Upper lobe of right lung (tissue), 1 donor: ENCODE data around the gene SLC7A1. TPM values are rescaled to one million over a fixed set of nuclear protein-coding genes. Genes with fewer than 3 reads are reported as not detected.
A peak's percentile ranks its signal among the peaks of the same experiment; 100 is the strongest.

Source experiments
- ATAC-seq: fragments of 200-7000 bp; cut with Tn5 transposase; one replicate; pipeline ENCODE4 v1.9.1; 2020; ENCODE audit warnings: mild to moderate bottlenecking, moderate library complexity
- DNase-seq: peaks from one replicate; pipeline ENCODE4 v3.0.0-alpha.2; 2020
- H3K27ac ChIP-seq: fragments of 200-600 bp; one replicate; pipeline ENCODE4 v1.8.0; 2022
- H3K27me3 ChIP-seq: fragments of 200-600 bp; one replicate; pipeline ENCODE4 v1.8.0; 2022; ENCODE audit warnings: mild to moderate bottlenecking
- H3K36me3 ChIP-seq: fragments of 200-600 bp; one replicate; pipeline ENCODE4 v1.8.0; 2022
- H3K4me1 ChIP-seq: fragments of 200-600 bp; one replicate; pipeline ENCODE4 v1.8.0; 2022
- H3K4me3 ChIP-seq: fragments of 200-600 bp; one replicate; pipeline ENCODE4 v1.8.0; 2022; ENCODE audit warnings: mild to moderate bottlenecking
- H3K9me3 ChIP-seq: fragments of 200-600 bp; one replicate; pipeline ENCODE4 v1.8.0; 2022
- intact Hi-C: fragments of 100-400 bp; cut with DNase I; formaldehyde crosslinking; loops from one replicate; pipeline ENCODE4 v1.11.0; 2022
- total RNA-seq: library from RNA; stranded (reverse); fragmentation: NEBNext Ultra II Directional; extraction: Animal tissue kit (Norgen Biotek cat#: 25700); gene quantifications from one replicate; pipeline ENCODE4 v1.2.1, GENCODE V29; 2021
- TF ChIP-seq, protein P1 (sequence below): fragments of 200-600 bp; IDR thresholded peaks from one replicate; pipeline ENCODE4 v1.8.0; 2022; ENCODE audit warnings: antibody characterized with exemption
- donor health status: DM: no; HTN: yes; CAD: no; lungs with severe emphysema.

The SLC7A1 gene
- total RNA-seq, 1 donor from 2014 or later = 30.2 TPM

- no peak for DNase-seq
- no peak overlapping the region for H3K4me3 ChIP-seq
- no peaks in the 10 kb centered on the region for H3K27me3 ChIP-seq
- no peaks in the 10 kb centered on the region for H3K9me3 ChIP-seq
- intact Hi-C loops = no loop called here
- no peak overlapping the region for H3K27ac ChIP-seq
- peaks cover 5% of the 10 kb centered on the region for H3K36me3 ChIP-seq
- TF ChIP-seq, protein P1, sequence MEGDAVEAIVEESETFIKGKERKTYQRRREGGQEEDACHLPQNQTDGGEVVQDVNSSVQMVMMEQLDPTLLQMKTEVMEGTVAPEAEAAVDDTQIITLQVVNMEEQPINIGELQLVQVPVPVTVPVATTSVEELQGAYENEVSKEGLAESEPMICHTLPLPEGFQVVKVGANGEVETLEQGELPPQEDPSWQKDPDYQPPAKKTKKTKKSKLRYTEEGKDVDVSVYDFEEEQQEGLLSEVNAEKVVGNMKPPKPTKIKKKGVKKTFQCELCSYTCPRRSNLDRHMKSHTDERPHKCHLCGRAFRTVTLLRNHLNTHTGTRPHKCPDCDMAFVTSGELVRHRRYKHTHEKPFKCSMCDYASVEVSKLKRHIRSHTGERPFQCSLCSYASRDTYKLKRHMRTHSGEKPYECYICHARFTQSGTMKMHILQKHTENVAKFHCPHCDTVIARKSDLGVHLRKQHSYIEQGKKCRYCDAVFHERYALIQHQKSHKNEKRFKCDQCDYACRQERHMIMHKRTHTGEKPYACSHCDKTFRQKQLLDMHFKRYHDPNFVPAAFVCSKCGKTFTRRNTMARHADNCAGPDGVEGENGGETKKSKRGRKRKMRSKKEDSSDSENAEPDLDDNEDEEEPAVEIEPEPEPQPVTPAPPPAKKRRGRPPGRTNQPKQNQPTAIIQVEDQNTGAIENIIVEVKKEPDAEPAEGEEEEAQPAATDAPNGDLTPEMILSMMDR = no peak
- peak; percentile 14 for ATAC-seq
- H3K4me1 ChIP-seq = no peaks in the 10 kb centered on the region
Measured at GRCh38 chr13:29539856-29540255, 55.6 kb downstream of the SLC7A1 start.

DNA sequence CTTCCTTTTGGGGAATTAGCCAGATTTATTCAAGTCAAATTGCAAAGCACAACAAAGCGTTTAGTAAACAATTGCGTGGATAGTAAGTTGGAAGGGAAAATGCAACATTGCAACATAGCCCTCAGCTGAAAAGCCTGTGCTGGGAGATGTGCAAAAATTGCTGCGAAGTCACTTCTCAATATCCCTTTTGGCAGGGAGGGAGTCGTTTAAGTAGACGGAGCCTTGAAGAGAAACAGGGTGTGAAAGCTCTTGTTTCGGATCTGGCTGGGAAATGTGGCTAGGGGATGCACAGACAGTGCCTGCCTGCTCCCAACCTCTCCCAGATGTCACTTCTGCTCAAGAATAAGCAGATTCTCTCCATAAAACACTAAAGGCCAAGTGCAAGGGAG is 56.8 kb downstream of the SLC7A1 start:
- ATAC-seq (no peak), DNase-seq (no peak)
- Histone ChIP-seq H3K27me3 (no peaks in the 10 kb centered on the region), H3K36me3 (peaks cover 7% of the 10 kb centered on the region), H3K9me3 (no peaks in the 10 kb centered on the region), H3K4me1 (no peaks in the 10 kb centered on the region), H3K4me3 (no peak overlapping the region), H3K27ac (no peak overlapping the region)
- intact Hi-C loops = no loop called here
- TF ChIP-seq, protein P1 = no peak

- Histone ChIP-seq H3K36me3 (peaks cover 7% of the 10 kb centered on the region), H3K9me3 (no peaks in the 10 kb centered on the region), H3K4me1 (no peaks in the 10 kb centered on the region), H3K27me3 (no peaks in the 10 kb centered on the region), H3K27ac (no peak overlapping the region), H3K4me3 (no peak overlapping the region)
- intact Hi-C loops = no loop called here
- ATAC-seq (no peak), DNase-seq (no peak)
- TF ChIP-seq, protein P1 = no peak
Measured at GRCh38 chr13:29537736-29538651, 57.5 kb downstream of the SLC7A1 start.

GRCh38 chr13:29536853-29537252 is 58.6 kb downstream of the SLC7A1 start:
- ATAC-seq (no peak), DNase-seq (no peak)
- no peaks in the 10 kb centered on the region for H3K4me1 ChIP-seq
- no peak overlapping the region for H3K27ac ChIP-seq
- H3K36me3 ChIP-seq = peaks cover 7% of the 10 kb centered on the region
- no peak overlapping the region for H3K4me3 ChIP-seq
- H3K9me3 ChIP-seq = no peaks in the 10 kb centered on the region
- H3K27me3 ChIP-seq = no peaks in the 10 kb centered on the region
- intact Hi-C loops = no loop called here
- TF ChIP-seq, protein P1 = no peak

- H3K27me3 ChIP-seq = no peaks in the 10 kb centered on the region
- ATAC-seq (no peak), DNase-seq (no peak)
- H3K4me3 ChIP-seq = no peak overlapping the region
- no peaks in the 10 kb centered on the region for H3K9me3 ChIP-seq
- peaks cover 10% of the 10 kb centered on the region for H3K36me3 ChIP-seq
- intact Hi-C loops = no loop called here
- no peaks in the 10 kb centered on the region for H3K4me1 ChIP-seq
- no peak overlapping the region for H3K27ac ChIP-seq
- TF ChIP-seq, protein P1 = no peak
Measured at GRCh38 chr13:29535663-29536655, 59.5 kb downstream of the SLC7A1 start.
